Bladder microvascular endothelial cell (primary cell): ENCODE results near the gene CYP2U1. TPM values are rescaled to one million over a fixed set of nuclear protein-coding genes. Genes with fewer than 3 reads are reported as not detected.

ENCODE experiments used
- total RNA-seq: library from RNA; depleted of rRNA; stranded (reverse); fragments of >200 nt; gene quantifications from 2 replicates; pipeline ENCODE4 v1.2.3, GENCODE V29; 2014

CYP2U1 gene
- 3.4 and 7.4 TPM in 2 replicates for total RNA-seq

DNA sequence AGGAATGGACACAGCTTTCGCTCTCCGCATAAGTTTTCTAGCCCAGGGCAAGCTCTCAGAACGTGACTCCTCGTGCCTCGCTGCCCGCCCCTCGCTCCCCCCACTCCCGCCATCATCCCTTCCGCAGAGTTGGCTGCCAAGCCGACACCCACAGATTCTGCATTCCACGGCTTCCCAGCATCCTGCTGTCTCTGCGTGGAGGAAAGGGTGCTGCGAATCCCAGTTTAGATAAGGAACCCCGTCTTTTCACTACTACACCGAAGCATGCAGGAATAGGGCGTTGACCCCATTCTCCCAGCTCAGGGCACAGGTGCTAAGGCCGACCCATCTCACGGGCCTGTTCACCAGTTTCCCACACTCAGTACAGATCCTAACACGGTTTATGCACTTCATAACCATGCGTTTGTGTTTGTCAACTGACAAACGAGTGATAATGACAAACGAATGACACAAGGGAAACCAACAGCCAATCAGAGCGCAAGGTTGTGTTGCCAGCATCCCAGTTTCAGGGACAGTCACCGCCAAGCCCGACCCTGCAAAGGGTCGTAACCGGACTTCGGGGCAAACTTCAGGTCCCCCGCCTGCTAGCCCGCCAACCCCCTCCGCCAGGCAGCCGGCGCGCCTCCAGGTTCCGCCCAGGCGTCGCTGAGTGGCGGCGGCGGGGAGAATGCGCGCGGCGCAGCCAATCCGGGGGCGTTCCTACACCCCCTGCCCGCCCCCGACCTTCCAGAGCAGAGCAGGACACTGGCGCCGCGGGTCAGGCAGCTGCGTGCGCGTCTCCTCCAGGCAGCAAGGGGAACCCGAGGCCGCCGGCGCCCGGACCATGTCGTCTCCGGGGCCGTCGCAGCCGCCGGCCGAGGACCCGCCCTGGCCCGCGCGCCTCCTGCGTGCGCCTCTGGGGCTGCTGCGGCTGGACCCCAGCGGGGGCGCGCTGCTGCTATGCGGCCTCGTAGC is at the start of gene CYP2U1:
Gene CYP2U1 (plus strand): TSS at position 729 of the 954 bp plus-strand sequence. CDS start 95 bp downstream, at position 824.

GRCh38 chr4:107989537-107990386 is 58.4 kb downstream of the CYP2U1 start, which contains the start of gene HADH:
Gene HADH, plus strand, starts transcription at chr4:107989889. Its CDS starts 44 bp downstream, at chr4:107989933.

Other genes with a start within 250 kb of the CYP2U1 start
- 46.4 and 48.2 TPM in 2 replicates for gene PAPSS1, start 211.3 kb upstream of the CYP2U1 start, total RNA-seq
- 22.2 and 80.5 TPM in 2 replicates for gene SGMS2, start 106.6 kb upstream of the CYP2U1 start, total RNA-seq
- gene HADH, start 58.3 kb downstream of the CYP2U1 start, total RNA-seq, result 6.3 and 11.2 TPM in 2 replicates
- 0.16 TPM in 1 of 2 replicates, not detected in the other for gene LEF1, start 237.4 kb downstream of the CYP2U1 start, total RNA-seq